T-cell (primary cell): ENCODE results near the gene SLC25A10. TPM values are rescaled to one million over a fixed set of nuclear protein-coding genes. Genes with fewer than 3 reads are reported as not detected.

Source experiments
- ATAC-seq, 4 experiments: fragments of 200-7000 bp in 3 of 4; fragments of 150-1000 bp in 1 of 4; cut with Tn5 transposase; replicated peaks in 1 of 4; 1 replicate in 3 of 4; 2 replicates in 1 of 4; pipeline ENCODE4 v1.10.0; 2021; ENCODE audit warnings: moderate library complexity in 3 of 4, mild to moderate bottlenecking in 2 of 4, moderate number of reproducible peaks in 1 of 4
- CTCF ChIA-PET, 2 donors: fragments of 300-600 bp; sonication (Branson Sonifier 250); formaldehyde crosslinking; loops; one replicate each; lab custom pipeline; 2022; ENCODE audit warnings: antibody characterized with exemption in 2 of 2; lab: Charles Lee
- POLR2A ChIA-PET, 2 donors: fragments of 300-600 bp; sonication (Branson Sonifier 250); formaldehyde crosslinking; loops; one replicate each; lab custom pipeline; 2022; ENCODE audit warnings: antibody characterized with exemption in 2 of 2; lab: Charles Lee
- DNase-seq, 35 experiments: peaks; one replicate each; pipeline versions ENCODE4 v3.0.0 to v3.0.0-alpha.2; 2013 to 2023
- H3K27ac ChIP-seq: one replicate; pipeline ENCODE4 v1.5.1; 2013; ENCODE audit warnings: low read length
- H3K27me3 ChIP-seq, 2 experiments: replicated peaks in 1 of 2; 1 replicate in 1 of 2; 2 replicates in 1 of 2; pipeline versions ENCODE4 v1.6.1 to v1.7.0; 2013; ENCODE audit warnings: low read length in 1 of 2, mixed read lengths in 1 of 2; ENCODE audit not compliant: control insufficient read depth in 2 of 2, insufficient read depth in 2 of 2; ENCODE audit errors: extremely low read depth in 1 of 2
- H3K36me3 ChIP-seq, 2 donors: 1 replicate in 1 of 2; 2 replicates in 1 of 2; pipeline versions ENCODE4 v1.6.1 to v1.7.0; 2013; ENCODE audit warnings: low read length in 1 of 2; ENCODE audit not compliant: control insufficient read depth in 2 of 2, insufficient read depth in 1 of 2; ENCODE audit errors: extremely low read depth in 1 of 2
- H3K4me1 ChIP-seq, 2 experiments: 1 replicate in 1 of 2; 2 replicates in 1 of 2; pipeline versions ENCODE4 v1.6.1 to v1.7.0; 2013; ENCODE audit warnings: low read length in 2 of 2, mixed read lengths in 1 of 2; ENCODE audit not compliant: insufficient read depth in 2 of 2, control insufficient read depth in 1 of 2; ENCODE audit errors: extremely low read depth in 1 of 2
- H3K4me3 ChIP-seq, 2 donors: 1 replicate in 1 of 2; 2 replicates in 1 of 2; pipeline versions ENCODE4 v1.5.1 to v1.7.0; 2013; ENCODE audit warnings: mild to moderate bottlenecking in 2 of 2, low read length in 1 of 2, moderate library complexity in 1 of 2; ENCODE audit not compliant: control insufficient read depth in 1 of 2; ENCODE audit errors: extremely low read depth in 1 of 2
- H3K9me3 ChIP-seq: 2 replicates; pipeline ENCODE4 v1.7.0; 2013
- H3K27ac Mint-ChIP-seq, 2 donors: one replicate each; pipeline ENCODE4 v1.8.0; 2020 to 2021; ENCODE audit warnings: mild to moderate bottlenecking in 2 of 2, mixed read lengths in 2 of 2
- H3K27me3 Mint-ChIP-seq, 2 donors: one replicate each; pipeline ENCODE4 v1.8.0; 2021 to 2022; ENCODE audit warnings: mixed read lengths in 2 of 2
- H3K36me3 Mint-ChIP-seq: one replicate; pipeline ENCODE4 v1.8.0; 2021; ENCODE audit warnings: mixed read lengths
- H3K4me1 Mint-ChIP-seq, 3 donors: one replicate each; pipeline ENCODE4 v1.8.0; 2020 to 2022; ENCODE audit warnings: mixed read lengths in 3 of 3, mild to moderate bottlenecking in 1 of 3
- H3K4me3 Mint-ChIP-seq, 3 donors: one replicate each; pipeline ENCODE4 v1.8.0; 2020 to 2022; ENCODE audit warnings: mild to moderate bottlenecking in 3 of 3, mixed read lengths in 3 of 3, moderate library complexity in 3 of 3
- H3K9me3 Mint-ChIP-seq, 3 donors: one replicate each; pipeline ENCODE4 v1.8.0; 2020 to 2022; ENCODE audit warnings: mixed read lengths in 3 of 3
- WGBS: methylation state at CpG from one replicate; pipeline ENCODE4 v1.1.5; 2013; ENCODE audit warnings: missing lambda C conversion rate; ENCODE audit not compliant: insufficient coverage; 5-methylcytosine and 5-hydroxymethylcytosine counted together
- total RNA-seq, 35 experiments: library from RNA in 6 of 35; stranded (reverse) in 6 of 35; fragments of 120-200 nt in 1 of 35; gene quantifications; one replicate each; pipeline versions ENCODE4 v1.2.1 to v1.2.4 and lab custom pipeline; 2013 to 2026

The SLC25A10 gene
- total RNA-seq, 5 donors from 2014 or later (not counting 1 experiment from before 2014, with no cell fraction given): 3.3 to 8.3 (median 7.4) TPM

DNA sequence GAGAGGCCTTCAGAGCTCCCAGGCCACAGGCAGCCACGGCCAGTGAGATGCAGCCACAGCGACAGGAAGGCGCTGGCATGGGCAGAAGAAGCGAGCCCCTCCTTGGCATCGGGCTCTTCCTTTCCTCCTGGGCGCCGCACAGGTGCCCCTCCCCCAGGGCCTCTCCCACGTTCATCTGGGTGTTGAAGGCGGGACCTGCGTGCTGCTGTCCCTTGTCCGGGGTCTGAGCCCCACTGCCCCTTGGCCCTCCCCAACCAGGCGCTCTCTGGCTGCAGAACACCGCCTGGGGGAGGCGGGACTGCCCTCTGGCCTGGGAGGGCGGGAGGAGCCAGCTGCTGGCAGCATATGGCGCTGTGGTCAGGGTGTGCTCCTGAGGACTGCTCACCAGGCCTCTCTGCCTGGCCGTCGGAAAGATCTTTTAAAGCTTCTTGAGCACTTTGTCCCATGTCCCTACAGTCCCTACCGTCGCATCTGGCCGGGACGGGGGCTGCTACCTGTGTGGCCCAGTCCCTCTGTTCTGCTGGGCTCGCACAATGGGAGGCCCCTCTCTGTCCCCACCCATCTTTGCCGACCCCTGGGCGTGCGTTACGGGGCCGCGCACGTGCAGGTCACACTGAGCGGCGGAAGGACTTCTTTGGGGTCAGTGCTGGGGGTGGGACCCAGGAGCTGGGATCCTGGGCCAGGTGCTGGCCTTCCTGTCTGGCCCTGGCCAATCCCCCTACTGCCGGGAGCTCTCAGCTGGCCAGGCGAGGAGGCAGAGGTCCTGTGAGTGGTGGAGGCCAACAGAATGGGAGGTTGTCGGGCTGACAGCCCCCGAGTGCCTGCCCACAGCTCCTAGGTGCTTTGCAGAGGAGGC lies 1.7 kb downstream of the SLC25A10 start:
- no peaks in the 10 kb centered on the region for H3K36me3 Mint-ChIP-seq
- peaks cover 15 to 38% of the 10 kb centered on the region in 2 experiments for H3K4me1 ChIP-seq
- H3K27ac Mint-ChIP-seq: no peak overlapping the region
- ChIA-PET CTCF (no interaction called here), POLR2A (interaction anchor here in 1 of 2 donors (0.5 kb wide), 1 partner anchor 17 kb away, joined by 8 read pairs; no protein-coding TSS in a partner anchor)
- no peaks in the 10 kb centered on the region for H3K27me3 Mint-ChIP-seq
- peaks cover 14 to 22% (median 17%) of the 10 kb centered on the region in 3 donors for H3K4me1 Mint-ChIP-seq
- H3K9me3 ChIP-seq: no peaks in the 10 kb centered on the region
- ATAC-seq (no peak), DNase-seq (no peak)
- H3K4me3 ChIP-seq: no peak overlapping the region
- WGBS: 93% methylated on average over 31 of the region's 36 CpGs
- H3K27ac ChIP-seq: no peak overlapping the region
- no peaks in the 10 kb centered on the region for H3K9me3 Mint-ChIP-seq
- H3K27me3 ChIP-seq: peaks cover 0 to 3% of the 10 kb centered on the region in 2 experiments
- peaks cover 0 to under 1% of the 10 kb centered on the region in 2 donors for H3K36me3 ChIP-seq
- H3K4me3 Mint-ChIP-seq: peak overlapping the region in 2 of 3 donors; percentile 73 to 82

DNA sequence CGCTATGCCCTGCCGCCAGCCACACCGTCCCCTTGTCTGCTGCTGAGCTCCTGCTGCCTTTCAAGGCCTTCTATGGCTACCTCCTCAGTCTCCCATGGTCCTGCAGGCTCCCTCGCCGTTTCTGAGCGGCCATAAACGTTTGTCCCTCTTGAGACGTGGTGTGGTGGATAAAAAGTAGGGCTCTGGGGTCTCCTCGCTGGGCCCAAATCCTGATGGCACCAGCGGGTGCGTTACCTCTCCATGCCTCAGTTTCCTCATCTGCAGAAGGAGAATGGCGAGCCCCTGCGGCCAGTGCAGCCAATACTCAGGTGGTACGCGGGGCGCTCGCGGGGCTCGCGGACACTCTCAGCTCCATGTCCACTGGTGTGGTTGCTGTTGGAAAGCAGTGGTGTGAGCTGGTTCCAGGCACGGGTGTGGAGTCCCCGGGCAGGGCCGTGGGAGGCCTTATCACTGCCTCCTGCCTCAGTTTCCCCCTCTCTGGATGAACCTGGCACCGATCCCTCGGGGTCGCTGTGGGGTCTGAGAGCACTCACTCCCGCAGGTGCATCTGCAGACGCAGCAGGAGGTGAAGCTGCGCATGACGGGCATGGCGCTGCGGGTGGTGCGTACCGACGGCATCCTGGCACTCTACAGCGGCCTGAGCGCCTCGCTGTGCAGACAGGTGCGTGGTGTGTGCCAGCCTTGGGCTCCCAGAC lies 2.5 kb downstream of the SLC25A10 start:
- Mint-ChIP-seq H3K4me1 (peaks cover 14 to 22% (median 17%) of the 10 kb centered on the region in 3 donors), H3K27ac (no peak overlapping the region), H3K4me3 (peak overlapping the region in 2 of 3 donors; percentile 9 to 28), H3K36me3 (no peaks in the 10 kb centered on the region), H3K27me3 (no peaks in the 10 kb centered on the region), H3K9me3 (no peaks in the 10 kb centered on the region)
- Histone ChIP-seq H3K36me3 (no peaks in the 10 kb centered on the region), H3K9me3 (no peaks in the 10 kb centered on the region), H3K27ac (no peak overlapping the region), H3K4me1 (peaks cover 15 to 38% of the 10 kb centered on the region in 2 experiments), H3K4me3 (no peak overlapping the region), H3K27me3 (peaks cover 0 to 3% of the 10 kb centered on the region in 2 experiments)
- ATAC-seq (no peak), DNase-seq (no peak)
- CTCF ChIA-PET: no interaction called here
- WGBS: 89% methylated on average over 20 of the region's 39 CpGs
- POLR2A ChIA-PET: no interaction called here

DNA sequence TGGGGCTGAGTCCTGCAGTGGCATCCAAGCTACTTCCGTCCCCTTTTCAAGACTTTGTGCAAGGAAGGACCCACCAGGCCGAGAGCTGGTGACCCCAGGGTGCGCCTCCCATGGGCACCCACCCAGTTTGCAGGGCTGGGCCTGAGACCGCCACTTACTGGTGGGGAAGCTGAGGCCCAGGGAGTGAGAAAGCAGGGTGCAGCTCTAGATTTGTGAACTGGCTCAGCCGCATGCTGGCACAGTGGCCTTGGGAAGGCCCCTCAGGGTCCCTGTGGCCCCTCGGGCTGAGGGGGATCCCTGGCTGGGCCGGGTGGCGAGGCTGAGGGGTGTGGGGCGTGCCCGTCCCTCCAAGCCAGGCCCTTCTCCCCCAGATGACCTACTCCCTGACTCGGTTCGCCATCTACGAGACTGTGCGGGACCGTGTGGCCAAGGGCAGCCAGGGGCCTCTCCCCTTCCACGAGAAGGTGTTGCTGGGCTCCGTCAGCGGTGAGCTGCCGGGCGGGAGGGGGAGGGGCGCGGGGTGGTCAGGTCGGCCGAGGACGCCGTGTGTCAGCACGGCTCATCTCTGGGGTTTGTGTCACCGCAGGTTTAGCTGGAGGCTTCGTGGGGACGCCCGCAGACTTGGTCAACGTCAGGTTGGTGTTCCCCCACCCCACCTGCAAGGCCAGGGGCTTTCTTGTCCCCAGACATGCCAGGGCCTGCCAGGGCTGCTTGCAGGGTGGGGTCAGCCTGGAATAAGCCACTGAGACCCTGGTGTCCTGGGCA lies 3.2 kb downstream of the SLC25A10 start:
- H3K27me3 Mint-ChIP-seq: no peaks in the 10 kb centered on the region
- WGBS: 93% methylated on average over 24 of the region's 32 CpGs
- Histone ChIP-seq H3K27me3 (peaks cover 0 to 3% of the 10 kb centered on the region in 2 experiments), H3K27ac (no peak overlapping the region), H3K9me3 (no peaks in the 10 kb centered on the region), H3K36me3 (no peaks in the 10 kb centered on the region), H3K4me3 (no peak overlapping the region), H3K4me1 (peaks cover 15 to 32% of the 10 kb centered on the region in 2 experiments)
- H3K4me1 Mint-ChIP-seq: peaks cover 14 to 19% (median 16%) of the 10 kb centered on the region in 3 donors
- no peak overlapping the region for H3K27ac Mint-ChIP-seq
- ATAC-seq (no peak), DNase-seq (no peak)
- no peaks in the 10 kb centered on the region for H3K9me3 Mint-ChIP-seq
- CTCF ChIA-PET: no interaction called here
- POLR2A ChIA-PET: no interaction called here
- H3K36me3 Mint-ChIP-seq: no peaks in the 10 kb centered on the region
- H3K4me3 Mint-ChIP-seq: no peak overlapping the region

DNA sequence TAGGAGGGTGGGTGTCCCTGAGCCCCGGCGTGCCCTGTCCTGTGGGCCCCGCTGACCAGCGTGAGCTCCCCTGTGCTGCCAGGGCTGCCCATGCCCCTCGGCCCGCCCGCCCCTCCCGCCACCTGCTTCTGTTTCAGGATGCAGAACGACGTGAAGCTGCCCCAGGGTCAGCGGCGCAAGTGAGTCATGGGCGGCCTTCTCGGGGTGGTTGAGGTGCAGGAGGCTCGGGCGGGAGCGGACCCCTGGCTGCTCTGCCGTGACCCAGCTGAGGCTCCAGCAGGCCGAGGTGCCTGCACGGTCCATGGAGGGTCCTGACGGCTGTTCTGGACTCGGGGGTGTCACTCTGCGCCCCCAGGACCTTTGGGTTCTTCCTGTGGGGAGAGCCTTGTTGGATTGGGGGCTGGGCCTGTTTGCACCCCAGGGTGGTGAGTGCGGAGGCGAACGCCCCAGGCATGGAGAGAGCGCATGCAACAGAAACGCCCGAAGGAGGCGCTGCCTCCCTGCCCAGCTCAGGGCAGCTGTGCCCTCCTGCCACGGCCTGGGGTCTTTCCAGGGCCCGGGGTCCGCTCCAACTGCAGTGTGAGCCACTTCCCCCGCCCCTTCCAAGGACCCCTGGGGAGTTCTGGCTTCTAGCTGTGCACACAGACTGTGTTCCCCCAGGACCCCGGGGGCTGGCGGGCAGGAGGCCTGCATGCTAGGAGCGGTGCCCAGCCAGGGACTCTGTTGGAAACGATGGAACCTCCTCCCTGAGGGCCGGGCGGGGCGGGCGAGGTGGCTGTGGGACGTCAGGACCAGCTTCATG lies 4.0 kb downstream of the SLC25A10 start:
- 94% methylated on average over 39 of the region's 43 CpGs for WGBS
- no peak overlapping the region for H3K4me3 Mint-ChIP-seq
- Histone ChIP-seq H3K27ac (no peak overlapping the region), H3K9me3 (no peaks in the 10 kb centered on the region), H3K36me3 (no peaks in the 10 kb centered on the region), H3K27me3 (peaks cover 0 to 2% of the 10 kb centered on the region in 2 experiments), H3K4me1 (peaks cover 11 to 24% of the 10 kb centered on the region in 2 experiments), H3K4me3 (no peak overlapping the region)
- CTCF ChIA-PET: no interaction called here
- H3K36me3 Mint-ChIP-seq: no peaks in the 10 kb centered on the region
- no peaks in the 10 kb centered on the region for H3K27me3 Mint-ChIP-seq
- no peaks in the 10 kb centered on the region for H3K9me3 Mint-ChIP-seq
- peaks cover 7 to 12% (median 9%) of the 10 kb centered on the region in 3 donors for H3K4me1 Mint-ChIP-seq
- POLR2A ChIA-PET: interaction anchor here in 1 of 2 donors (0.6 kb wide), 1 partner anchor 20 kb away, joined by 3 read pairs; no protein-coding TSS in a partner anchor
- ATAC-seq (no peak), DNase-seq (no peak)
- no peak overlapping the region for H3K27ac Mint-ChIP-seq

DNA sequence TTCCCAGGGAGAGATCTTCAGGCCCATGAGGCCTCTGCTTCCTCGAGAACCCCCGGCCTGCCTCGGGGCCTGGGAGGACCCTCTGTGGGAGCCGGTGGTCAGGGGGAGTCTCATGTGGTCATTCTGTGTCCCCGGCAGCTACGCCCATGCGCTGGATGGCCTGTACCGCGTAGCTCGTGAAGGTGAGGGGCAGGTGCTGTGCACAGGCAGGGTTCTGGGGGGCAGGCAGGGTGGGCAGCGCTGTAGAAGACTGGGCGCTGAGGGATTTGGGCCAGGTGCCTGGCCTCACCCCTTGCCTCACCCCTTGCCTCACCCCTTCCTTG lies 4.6 kb downstream of the SLC25A10 start:
- no peaks in the 10 kb centered on the region for H3K27me3 Mint-ChIP-seq
- peaks cover 5 to 7% (median 6%) of the 10 kb centered on the region in 3 donors for H3K4me1 Mint-ChIP-seq
- CTCF ChIA-PET: no interaction called here
- Histone ChIP-seq H3K4me3 (no peak overlapping the region), H3K36me3 (no peaks in the 10 kb centered on the region), H3K27ac (no peak overlapping the region), H3K27me3 (no peaks in the 10 kb centered on the region), H3K9me3 (no peaks in the 10 kb centered on the region), H3K4me1 (peaks cover 7 to 18% of the 10 kb centered on the region in 2 experiments)
- H3K4me3 Mint-ChIP-seq: no peak overlapping the region
- ATAC-seq (no peak), DNase-seq (no peak)
- H3K27ac Mint-ChIP-seq: no peak overlapping the region
- H3K9me3 Mint-ChIP-seq: no peaks in the 10 kb centered on the region
- 93% methylated on average over 10 of the region's 12 CpGs for WGBS
- H3K36me3 Mint-ChIP-seq: no peaks in the 10 kb centered on the region
- POLR2A ChIA-PET: interaction anchor here in 1 of 2 donors (0.6 kb wide), 1 partner anchor 20 kb away, joined by 3 read pairs; no protein-coding TSS in a partner anchor
